ENCODE results near the gene WIPF3. TPM values are rescaled to one million over a fixed set of nuclear protein-coding genes. Genes with fewer than 3 reads are reported as not detected.

Gene WIPF3
- total RNA-seq, 1 experiment from 2014 or later: not detected

DNA sequence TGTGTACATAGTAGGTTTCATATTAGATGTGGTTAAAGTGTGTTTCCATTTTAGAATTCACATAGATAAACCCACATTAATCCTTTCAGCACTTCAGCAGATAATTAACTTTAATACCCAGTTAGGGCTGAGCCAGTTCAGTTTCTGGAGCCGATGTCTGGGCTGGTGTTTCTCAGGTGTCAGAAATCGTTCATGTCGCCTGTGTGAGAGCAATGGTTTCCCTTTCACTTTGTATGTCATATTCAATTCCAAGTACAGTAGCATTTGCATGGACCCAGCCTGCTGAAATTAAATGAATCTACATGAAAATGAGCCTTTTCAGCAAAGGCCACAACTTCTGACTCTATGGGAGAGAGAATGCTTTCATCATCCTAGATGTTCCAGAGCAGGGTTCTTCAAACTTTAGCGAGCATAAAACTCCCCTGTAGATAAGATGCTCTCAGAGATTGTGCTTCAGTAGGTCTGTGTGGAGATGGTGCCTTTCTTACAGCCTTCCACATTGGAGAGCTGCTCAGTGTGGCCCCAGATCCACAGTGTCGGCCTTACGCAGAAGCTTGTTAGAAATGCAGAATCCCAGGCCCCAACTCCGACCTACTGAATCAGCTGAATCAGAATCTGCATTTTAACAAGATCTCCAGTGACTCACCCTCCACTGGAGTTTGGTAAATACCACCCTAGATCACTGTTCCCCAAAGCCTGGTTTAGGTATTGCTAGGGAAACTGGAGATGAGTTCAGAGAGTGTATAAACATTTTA lies 19.6 kb downstream of the WIPF3 start:
- Histone ChIP-seq H3K36me3 (no peaks in the 10 kb centered on the region), H3K4me1 (no peaks in the 10 kb centered on the region), H3K27ac (no peak overlapping the region), H3K27me3 (no peaks in the 10 kb centered on the region), H3K4me3 (no peak overlapping the region), H3K9me3 (replicated peaks) (no peaks in the 10 kb centered on the region)
- DNase-seq: no peak

GRCh38 chr7:29826530-29826822 lies 20.2 kb downstream of the WIPF3 start:
- H3K9me3 ChIP-seq (replicated peaks): no peaks in the 10 kb centered on the region
- H3K4me1 ChIP-seq: no peaks in the 10 kb centered on the region
- no peaks in the 10 kb centered on the region for H3K27me3 ChIP-seq
- DNase-seq: no peak
- no peak overlapping the region for H3K27ac ChIP-seq
- no peaks in the 10 kb centered on the region for H3K36me3 ChIP-seq
- no peak overlapping the region for H3K4me3 ChIP-seq

DNA sequence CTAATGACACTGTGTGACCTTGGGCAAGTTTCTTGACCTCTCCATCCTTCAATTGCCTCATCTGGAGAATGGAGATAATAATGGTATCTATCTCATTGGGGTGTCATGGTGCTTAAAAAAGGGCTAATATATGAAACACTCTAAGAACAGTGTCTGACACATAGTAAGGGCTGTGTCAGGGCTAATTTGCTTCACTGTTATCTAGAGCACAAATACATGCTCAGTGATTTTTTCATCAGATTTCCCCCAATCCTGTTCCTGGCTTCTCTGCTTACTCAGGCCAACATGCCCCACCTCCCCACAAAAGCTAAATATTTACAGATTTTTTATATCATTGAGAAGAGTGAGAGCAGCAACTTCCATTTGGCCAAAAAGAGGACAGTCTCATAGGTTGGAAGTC lies 20.6 kb downstream of the WIPF3 start:
- no peak overlapping the region for H3K4me3 ChIP-seq
- H3K4me1 ChIP-seq: no peaks in the 10 kb centered on the region
- no peaks in the 10 kb centered on the region for H3K36me3 ChIP-seq
- no peak overlapping the region for H3K27ac ChIP-seq
- H3K9me3 ChIP-seq (replicated peaks): peaks cover 3% of the 10 kb centered on the region
- DNase-seq: no peak
- no peaks in the 10 kb centered on the region for H3K27me3 ChIP-seq

DNA sequence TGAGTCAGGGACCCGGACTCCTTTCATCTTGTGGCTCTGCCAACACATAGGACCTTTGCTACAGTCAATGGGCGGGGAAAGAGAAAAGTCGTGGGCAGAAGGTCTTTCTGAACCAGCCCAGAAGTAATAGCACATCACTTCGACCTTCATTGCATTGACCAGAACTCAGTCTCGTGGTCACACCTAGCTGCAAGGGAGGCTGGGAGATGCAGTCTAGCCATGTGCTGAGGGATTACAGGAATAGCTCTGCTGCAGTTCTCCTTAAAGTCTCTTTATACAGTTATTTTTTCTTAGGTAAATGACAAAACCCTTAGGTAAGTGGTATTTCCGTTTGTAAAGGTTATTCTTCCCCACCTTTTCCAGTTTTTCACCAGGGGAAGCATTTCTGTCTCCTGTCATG lies 25.4 kb downstream of the WIPF3 start:
- DNase-seq: no peak
- Histone ChIP-seq H3K27me3 (no peaks in the 10 kb centered on the region), H3K9me3 (replicated peaks) (peaks cover 6% of the 10 kb centered on the region), H3K4me1 (no peaks in the 10 kb centered on the region), H3K36me3 (no peaks in the 10 kb centered on the region), H3K27ac (no peak overlapping the region), H3K4me3 (no peak overlapping the region)

- no peak for DNase-seq
- Histone ChIP-seq H3K9me3 (replicated peaks) (peaks cover 6% of the 10 kb centered on the region), H3K27ac (no peak overlapping the region), H3K36me3 (no peaks in the 10 kb centered on the region), H3K4me1 (peaks cover 2% of the 10 kb centered on the region; the same call in 1 of the 2 replicates), H3K27me3 (no peaks in the 10 kb centered on the region), H3K4me3 (no peak overlapping the region)
These were observed 27.6 kb downstream of the WIPF3 start for GRCh38 chr7:29833929-29834328.

- H3K4me1 ChIP-seq: peaks cover 17% of the 10 kb centered on the region
- H3K27me3 ChIP-seq: no peaks in the 10 kb centered on the region
- DNase-seq: no peak
- no peak overlapping the region for H3K27ac ChIP-seq
- no peak overlapping the region for H3K4me3 ChIP-seq
- H3K9me3 ChIP-seq (replicated peaks): peaks cover 6% of the 10 kb centered on the region
- no peaks in the 10 kb centered on the region for H3K36me3 ChIP-seq
These were observed 29.4 kb downstream of the WIPF3 start for GRCh38 chr7:29835718-29836117.

GRCh38 chr7:29839302-29839701 lies 33.0 kb downstream of the WIPF3 start:
- DNase-seq: peak; percentile 84 to 87

GRCh38 chr7:29839921-29840320 lies 33.6 kb downstream of the WIPF3 start:
- H3K9me3 ChIP-seq (replicated peaks): no peaks in the 10 kb centered on the region
- no peaks in the 10 kb centered on the region for H3K27me3 ChIP-seq
- no peaks in the 10 kb centered on the region for H3K36me3 ChIP-seq
- no peak overlapping the region for H3K4me3 ChIP-seq
- peak; percentile 39 to 41 for DNase-seq
- peaks cover 24% of the 10 kb centered on the region for H3K4me1 ChIP-seq
- peak overlapping the region; percentile 75 for H3K27ac ChIP-seq

More at GRCh38 chr7:29839302-29839701, 33.0 kb downstream of the WIPF3 start:
- H3K4me1 ChIP-seq: peaks cover 24% of the 10 kb centered on the region
- H3K36me3 ChIP-seq: no peaks in the 10 kb centered on the region
- H3K9me3 ChIP-seq (replicated peaks): no peaks in the 10 kb centered on the region
- no peak overlapping the region for H3K4me3 ChIP-seq
- H3K27ac ChIP-seq: peak overlapping the region; percentile 75
- H3K27me3 ChIP-seq: no peaks in the 10 kb centered on the region

GRCh38 chr7:29840701-29841100 lies 34.4 kb downstream of the WIPF3 start:
- Histone ChIP-seq H3K27ac (no peak overlapping the region), H3K36me3 (no peaks in the 10 kb centered on the region), H3K9me3 (replicated peaks) (no peaks in the 10 kb centered on the region), H3K4me3 (no peak overlapping the region), H3K4me1 (peaks cover 24% of the 10 kb centered on the region), H3K27me3 (no peaks in the 10 kb centered on the region)
- DNase-seq: peak in 1 of 2 experiments; percentile 31

GRCh38 chr7:29841926-29842701 lies 35.8 kb downstream of the WIPF3 start:
- H3K4me1 ChIP-seq: peaks cover 24% of the 10 kb centered on the region
- no peak overlapping the region for H3K4me3 ChIP-seq
- no peak overlapping the region for H3K27ac ChIP-seq
- DNase-seq: no peak
- H3K27me3 ChIP-seq: no peaks in the 10 kb centered on the region
- H3K36me3 ChIP-seq: no peaks in the 10 kb centered on the region
- no peaks in the 10 kb centered on the region for H3K9me3 ChIP-seq (replicated peaks)

DNA sequence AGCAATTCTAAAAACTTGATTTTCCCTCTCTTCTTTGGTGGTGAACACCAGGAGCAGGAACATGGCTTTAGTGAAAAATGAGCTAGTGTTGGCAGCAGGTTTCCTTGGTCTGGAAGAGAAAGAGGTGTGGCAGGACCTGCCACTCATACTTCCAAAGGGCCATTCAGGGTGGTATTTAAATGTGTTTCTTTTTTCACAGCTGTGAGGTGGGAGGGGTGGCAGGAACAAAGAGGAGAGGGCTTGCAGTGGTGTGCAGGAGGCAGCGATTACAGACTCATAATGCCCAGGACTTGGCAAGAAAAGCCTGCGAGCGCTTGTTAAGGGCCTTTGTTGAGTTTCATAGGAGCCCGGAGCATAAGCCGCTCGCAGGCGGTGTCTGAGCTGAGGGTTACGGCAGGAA lies 36.8 kb downstream of the WIPF3 start:
- H3K4me1 ChIP-seq: peaks cover 24% of the 10 kb centered on the region
- no peaks in the 10 kb centered on the region for H3K9me3 ChIP-seq (replicated peaks)
- no peaks in the 10 kb centered on the region for H3K27me3 ChIP-seq
- H3K36me3 ChIP-seq: no peaks in the 10 kb centered on the region
- no peak for DNase-seq
- no peak overlapping the region for H3K4me3 ChIP-seq
- no peak overlapping the region for H3K27ac ChIP-seq

GRCh38 chr7:29843726-29844125 lies 37.4 kb downstream of the WIPF3 start:
- 0 out of 2 replicates have a peak, but pooled peaks cover 3% of the 10 kb centered on the region for H3K27me3 ChIP-seq
- no peak overlapping the region for H3K27ac ChIP-seq
- no peaks in the 10 kb centered on the region for H3K9me3 ChIP-seq (replicated peaks)
- DNase-seq: no peak
- H3K4me3 ChIP-seq: no peak overlapping the region
- no peaks in the 10 kb centered on the region for H3K36me3 ChIP-seq
- peaks cover 24% of the 10 kb centered on the region for H3K4me1 ChIP-seq

- DNase-seq: no peak
- no peak overlapping the region for H3K27ac ChIP-seq
- 0 out of 2 replicates have a peak, but pooled peaks cover 3% of the 10 kb centered on the region for H3K27me3 ChIP-seq
- H3K4me3 ChIP-seq: no peak overlapping the region
- no peaks in the 10 kb centered on the region for H3K9me3 ChIP-seq (replicated peaks)
- H3K4me1 ChIP-seq: peaks cover 18% of the 10 kb centered on the region
- no peaks in the 10 kb centered on the region for H3K36me3 ChIP-seq
These were observed 38.3 kb downstream of the WIPF3 start for GRCh38 chr7:29844559-29844958.

DNA sequence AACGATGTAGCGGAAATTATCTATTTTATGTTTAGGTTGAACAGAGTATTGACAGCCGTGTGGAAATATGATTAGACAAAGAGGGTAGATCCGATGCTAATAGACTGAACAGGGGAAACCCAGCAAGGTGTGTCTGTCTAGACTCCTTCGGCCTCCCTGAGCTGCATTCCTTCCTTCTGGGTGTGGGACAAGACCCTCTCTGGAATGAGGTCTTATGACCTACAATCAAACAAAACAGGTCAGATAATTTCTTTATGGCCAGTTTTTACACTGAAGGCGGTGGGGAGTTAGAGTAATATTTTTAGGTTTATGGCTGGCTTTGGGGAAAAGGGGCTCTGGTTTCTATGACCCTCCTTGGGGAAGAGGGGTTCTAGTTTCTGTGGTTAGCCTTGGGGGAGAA lies 41.2 kb downstream of the WIPF3 start:
- Histone ChIP-seq H3K27me3 (0 out of 2 replicates have a peak, but pooled peaks cover 3% of the 10 kb centered on the region), H3K36me3 (no peaks in the 10 kb centered on the region)
- no peak for DNase-seq

DNA sequence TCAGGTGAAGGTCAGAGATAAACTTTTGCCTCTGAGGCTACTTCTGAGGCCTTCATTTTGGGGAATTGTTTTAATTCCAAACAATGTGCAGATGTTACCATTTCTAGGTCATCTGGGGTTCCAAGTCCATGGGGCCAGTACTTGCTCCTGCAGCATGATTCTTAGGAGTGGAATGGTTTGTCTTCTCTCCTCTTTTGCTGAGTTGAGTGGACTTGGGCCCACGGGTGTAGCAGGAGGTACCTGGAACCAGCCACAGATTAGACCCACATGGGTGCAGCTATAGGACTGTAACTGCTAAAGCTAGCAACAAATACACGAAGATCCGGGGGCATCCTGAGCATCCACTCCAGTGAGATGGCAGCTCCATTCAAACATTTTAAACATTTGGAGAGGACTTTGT lies 41.6 kb downstream of the WIPF3 start:
- no peaks in the 10 kb centered on the region for H3K4me1 ChIP-seq
- no peaks in the 10 kb centered on the region for H3K9me3 ChIP-seq (replicated peaks)
- DNase-seq: no peak
- H3K27ac ChIP-seq: no peak overlapping the region
- no peak overlapping the region for H3K4me3 ChIP-seq
- 0 out of 2 replicates have a peak, but pooled peaks cover 3% of the 10 kb centered on the region for H3K27me3 ChIP-seq
- no peaks in the 10 kb centered on the region for H3K36me3 ChIP-seq

More for the DNA sequence above, 41.2 kb downstream of the WIPF3 start:
- Histone ChIP-seq H3K4me3 (no peak overlapping the region), H3K4me1 (no peaks in the 10 kb centered on the region), H3K27ac (no peak overlapping the region), H3K9me3 (replicated peaks) (no peaks in the 10 kb centered on the region)

All from SJCRH30 (cell line).